CMK (cell line): ENCODE data around the gene ZNF536.
"Not testable (repeated sequence)": the region's sequence is repeated elsewhere in the genome, so short reads cannot be mapped to it uniquely, and the experiment has no call there.

Experiments used
- DNase-seq: peaks from one replicate; pipeline ENCODE4 v3.0.0-alpha.2; 2010; ENCODE audit warnings: low read depth

ZNF536 gene

DNA sequence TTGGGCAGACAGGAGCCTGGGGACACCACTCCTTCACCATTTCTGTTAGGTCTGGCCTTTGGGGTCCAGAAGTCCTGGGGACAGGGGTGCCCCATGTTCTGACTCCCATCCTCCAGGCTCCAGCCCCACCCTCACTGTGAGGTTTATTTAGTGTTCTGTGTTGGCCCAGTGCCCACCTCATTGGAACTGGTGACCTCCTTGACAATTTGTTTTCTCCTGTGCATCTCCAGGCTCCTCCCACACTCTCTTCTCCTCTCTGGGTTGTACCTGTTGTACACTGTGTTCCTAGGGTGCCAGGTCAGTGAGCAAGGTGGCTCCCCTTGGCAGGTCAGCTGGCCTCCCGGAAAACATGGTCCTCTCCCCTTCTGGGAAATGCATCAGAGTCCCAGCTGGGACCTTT lies 110.8 kb downstream of the ZNF536 start:
- no peak for DNase-seq

DNA sequence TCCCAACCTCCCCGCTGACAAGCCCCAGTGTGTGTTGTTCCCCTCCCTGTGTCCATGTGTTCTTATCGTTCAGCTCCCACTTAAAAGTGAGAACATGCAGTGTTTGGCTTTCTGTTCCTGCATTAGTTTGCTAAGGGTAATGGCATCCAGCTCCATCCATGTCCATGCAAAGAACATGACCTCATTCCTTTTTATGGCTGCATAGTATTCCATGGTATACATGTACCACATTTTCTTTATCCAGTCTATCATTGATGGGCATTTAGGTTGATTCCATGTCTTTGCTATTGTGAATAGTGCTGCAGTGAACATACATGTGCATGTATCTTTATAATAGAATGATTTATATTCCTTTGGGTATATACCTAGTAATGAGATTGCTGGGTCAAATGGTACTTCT lies 114.1 kb downstream of the ZNF536 start:
- DNase-seq: not testable (repeated sequence)

GRCh38 chr19:30487178-30487577 lies 115.0 kb downstream of the ZNF536 start:
- no peak for DNase-seq

DNA sequence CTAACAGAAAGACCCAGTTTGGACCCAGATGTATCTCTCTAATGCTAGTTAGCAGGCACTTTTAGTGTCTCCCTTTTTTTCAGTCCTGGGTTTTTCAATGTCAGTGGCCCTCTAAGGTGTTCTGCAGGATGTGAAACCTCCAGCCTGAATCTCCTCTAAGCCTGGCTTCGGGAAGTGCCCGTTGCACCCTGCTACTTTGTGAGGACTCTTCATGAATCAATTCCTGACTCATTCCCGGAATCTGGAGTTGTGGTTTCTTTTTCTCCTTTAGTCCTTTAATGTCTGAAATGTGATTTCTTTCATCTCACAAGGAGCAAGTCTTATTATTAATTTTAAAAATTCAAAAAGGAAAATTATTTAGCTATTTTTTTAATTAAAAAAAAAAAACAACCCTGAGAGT lies 116.0 kb downstream of the ZNF536 start:
- DNase-seq: no peak

DNA sequence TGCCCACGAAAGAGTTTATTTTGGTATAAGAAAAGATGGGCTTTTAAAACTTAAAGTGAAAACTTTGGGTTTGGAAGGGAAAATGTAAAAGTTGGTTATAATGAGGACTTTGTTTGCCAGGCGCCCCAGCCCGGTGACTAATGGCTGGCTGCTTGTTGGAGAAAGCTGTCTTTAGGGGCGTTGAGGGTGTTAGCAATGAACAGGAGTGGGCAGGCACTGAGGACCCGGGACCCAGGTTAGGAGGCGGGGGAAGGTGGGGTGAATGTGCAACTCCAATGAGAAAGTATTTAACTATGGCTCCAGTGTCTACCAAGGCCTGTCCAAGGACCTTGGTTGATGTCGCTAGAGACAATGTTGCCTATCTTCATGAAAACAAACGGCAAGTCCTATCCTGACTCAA lies 118.6 kb downstream of the ZNF536 start:
- no peak for DNase-seq

DNA sequence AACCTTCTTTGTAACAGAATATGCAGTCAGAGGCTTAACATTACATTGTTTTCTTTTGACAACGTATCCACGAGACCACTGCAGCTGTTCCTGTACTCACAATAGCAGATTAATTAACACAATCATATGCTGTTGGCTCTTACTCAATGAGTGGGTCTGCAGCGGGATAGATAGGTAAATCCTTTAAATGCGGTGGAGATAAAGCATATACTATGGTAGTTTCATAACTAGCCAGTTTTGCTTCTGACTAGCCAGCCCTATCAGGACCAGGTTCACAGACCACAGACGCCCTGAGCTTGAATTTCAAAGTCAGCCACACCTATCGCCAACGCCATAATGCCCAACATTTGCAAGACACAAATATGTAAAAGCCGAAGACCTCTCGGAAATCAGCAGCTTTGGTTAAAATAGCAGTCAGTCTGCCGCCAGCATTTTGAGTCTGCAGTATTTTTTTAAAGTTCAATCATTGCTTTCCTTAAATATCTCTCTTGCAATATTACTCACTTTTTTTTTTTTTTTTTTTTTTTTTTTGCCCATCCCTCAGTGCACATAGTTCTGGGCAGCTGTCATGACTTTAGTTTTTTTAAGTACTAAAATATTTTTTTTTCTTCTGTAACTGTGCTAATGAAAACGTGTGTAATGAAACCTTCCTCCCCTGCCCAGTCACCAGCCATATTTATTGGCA lies 120.5 kb downstream of the ZNF536 start:
- DNase-seq: no peak

- no peak for DNase-seq
These were observed 124.8 kb downstream of the ZNF536 start for GRCh38 chr19:30497034-30497433.

GRCh38 chr19:30498085-30498484 lies 125.9 kb downstream of the ZNF536 start:
- not testable (repeated sequence) for DNase-seq

DNA sequence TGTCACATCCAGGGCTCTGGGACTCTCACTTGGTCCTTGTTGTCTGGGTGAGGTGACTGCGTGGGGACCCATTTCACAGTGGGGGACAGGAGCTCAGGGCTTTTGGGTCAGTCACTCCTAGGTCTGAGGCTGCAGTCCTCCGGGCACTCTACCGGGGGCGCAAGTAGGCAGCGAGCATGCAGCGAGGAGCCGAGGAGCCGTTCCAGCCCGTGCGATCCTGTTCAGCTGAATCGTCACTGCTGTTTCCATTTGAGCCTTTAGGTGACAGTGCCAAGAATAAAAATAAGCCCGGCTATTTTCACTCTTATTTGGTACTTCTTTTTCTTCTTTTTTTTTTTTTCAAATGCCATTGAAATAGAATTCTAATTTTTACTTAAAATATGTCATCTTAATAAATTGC lies 126.5 kb downstream of the ZNF536 start:
- DNase-seq: no peak

- no peak for DNase-seq
These were observed 132.1 kb downstream of the ZNF536 start for GRCh38 chr19:30504272-30504671.

- no peak for DNase-seq
These were observed 140.2 kb downstream of the ZNF536 start for GRCh38 chr19:30512176-30513081.

DNA sequence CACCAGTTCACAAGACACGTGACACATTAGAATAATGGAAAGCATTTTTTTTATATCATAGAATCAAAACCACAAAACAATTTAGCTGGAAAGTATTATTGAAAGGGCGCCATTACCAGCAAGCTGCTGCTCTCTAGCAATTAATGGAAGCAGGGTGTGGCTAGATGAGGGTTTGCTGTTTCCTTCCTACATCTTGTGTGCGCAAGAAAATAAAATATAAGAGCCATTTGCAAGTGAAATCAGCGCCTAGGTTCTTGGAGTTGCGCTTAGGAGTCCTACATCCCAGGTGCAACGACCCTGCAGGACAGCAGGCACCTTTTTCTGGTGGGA lies 140.9 kb downstream of the ZNF536 start:
- no peak for DNase-seq

GRCh38 chr19:30516111-30516510 lies 143.9 kb downstream of the ZNF536 start:
- DNase-seq: no peak

DNA sequence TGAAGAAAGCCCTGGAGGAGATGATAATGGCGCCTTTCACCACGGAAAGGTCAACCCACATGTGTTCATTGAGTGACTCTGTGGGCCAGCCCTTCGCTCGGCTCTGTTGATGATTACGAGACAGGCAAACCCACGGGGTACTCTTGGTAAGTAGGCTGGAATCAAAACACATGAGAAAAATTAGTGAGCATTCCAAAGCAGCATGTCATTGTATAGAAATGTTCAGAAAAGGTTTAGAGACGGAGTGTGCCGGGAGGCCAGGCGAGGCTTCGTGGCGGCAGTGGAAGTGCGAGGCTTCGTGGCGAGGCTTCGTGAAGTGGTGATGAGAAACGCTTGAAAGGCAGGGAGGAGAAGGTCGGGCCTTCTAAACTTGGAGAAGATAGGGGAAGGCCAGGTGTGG lies 144.3 kb downstream of the ZNF536 start:
- no peak for DNase-seq

DNA sequence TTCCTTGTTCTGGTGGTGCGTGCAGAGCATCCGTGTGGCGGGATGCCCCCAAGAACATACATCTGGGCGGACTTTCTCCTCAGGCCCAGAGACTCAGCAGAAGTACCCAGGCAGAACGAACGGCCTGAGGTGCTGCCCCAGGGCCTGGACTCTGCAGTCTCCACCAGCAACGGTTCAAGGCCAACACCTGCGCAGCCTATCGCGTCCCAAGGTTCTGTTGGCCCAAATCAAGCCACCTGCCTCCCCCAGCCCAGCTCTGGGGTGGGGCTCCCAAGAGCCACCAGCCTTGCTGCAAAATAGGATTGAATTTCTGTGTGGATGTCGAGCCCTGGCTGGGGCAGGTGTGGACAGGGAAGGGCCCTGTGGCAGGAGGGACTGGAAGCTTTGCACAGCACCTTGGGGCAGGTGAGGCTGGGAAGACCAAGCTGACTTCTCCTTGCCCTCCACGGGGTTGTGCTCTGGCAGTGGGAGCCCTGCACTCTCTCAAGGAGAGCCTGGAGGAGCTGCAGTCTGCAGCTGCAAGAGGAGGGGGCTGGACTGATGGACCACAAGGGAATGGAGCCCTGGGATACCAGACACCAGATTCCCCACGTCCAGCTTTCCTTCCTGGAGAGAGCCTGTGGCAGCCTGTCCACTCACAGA lies 146.9 kb downstream of the ZNF536 start:
- DNase-seq: no peak

DNA sequence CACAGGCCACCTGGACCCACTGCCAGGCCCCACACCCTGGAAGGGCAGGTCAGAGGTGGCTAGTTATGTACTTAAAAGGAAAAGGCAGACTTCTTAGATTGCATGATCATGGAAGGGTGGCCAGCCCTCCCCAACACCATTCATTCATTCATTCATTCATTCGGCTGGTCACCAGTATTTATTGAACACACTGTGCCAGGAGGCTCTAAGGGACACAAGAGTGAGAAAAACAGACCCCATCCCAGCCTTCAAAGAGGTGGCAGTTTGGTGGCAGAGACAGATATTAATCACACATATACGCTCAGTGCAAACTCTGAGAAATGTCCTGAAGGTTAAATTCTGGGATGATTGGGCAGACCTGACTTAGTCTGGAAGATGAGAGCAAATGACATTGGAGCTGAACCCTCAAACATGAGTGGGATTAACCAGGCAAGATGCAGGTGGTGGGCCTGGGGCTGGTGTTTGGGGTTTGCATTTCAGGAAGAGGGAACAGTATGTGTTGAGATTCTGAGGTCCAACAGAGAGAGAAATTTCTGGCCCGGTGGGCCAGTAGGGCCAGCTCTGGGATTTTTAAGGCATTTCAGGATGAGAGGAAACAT lies 147.5 kb downstream of the ZNF536 start:
- no peak for DNase-seq

GRCh38 chr19:30520735-30521479 lies 148.7 kb downstream of the ZNF536 start:
- DNase-seq: no peak

DNA sequence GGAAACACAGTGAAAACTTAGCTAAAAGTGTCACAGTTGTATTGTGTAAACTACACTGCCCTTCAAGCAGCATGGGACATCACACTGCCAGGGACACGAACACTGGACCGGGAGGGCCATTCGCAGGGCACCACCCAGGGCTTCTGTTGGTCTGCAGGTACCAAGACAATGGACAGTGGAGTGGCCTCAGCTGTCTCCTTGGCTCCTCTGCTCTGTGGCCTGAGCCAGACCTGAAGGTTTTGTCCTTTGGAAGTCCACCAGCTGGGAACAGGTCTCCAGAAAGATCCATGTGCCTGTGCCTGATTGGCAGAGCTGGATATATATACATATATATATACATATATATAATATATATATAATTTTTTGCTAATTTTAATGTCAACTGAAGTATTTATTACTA lies 149.8 kb downstream of the ZNF536 start:
- DNase-seq: no peak

DNA sequence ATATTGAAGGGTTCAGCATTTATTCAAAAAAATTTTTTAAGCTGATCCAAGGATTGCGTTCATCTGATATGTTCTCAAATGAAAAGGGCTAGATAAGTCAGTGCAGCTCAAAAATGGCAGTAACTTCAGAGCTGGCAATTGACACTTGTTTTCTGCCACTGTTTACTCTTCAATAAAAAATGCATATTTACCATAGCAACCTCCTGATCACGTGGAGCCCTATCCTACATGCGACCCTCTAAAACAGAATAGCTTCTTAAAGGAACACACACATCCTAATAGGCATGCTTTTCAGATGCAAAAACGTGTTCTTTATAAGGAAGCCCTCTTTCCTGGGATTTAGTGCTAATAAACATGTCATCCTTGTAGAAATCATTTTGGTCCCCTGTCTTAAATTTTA lies 150.2 kb downstream of the ZNF536 start:
- no peak for DNase-seq

- DNase-seq: no peak
These were observed 151.6 kb downstream of the ZNF536 start for GRCh38 chr19:30523791-30524190.

GRCh38 chr19:30525383-30525782 lies 153.2 kb downstream of the ZNF536 start:
- no peak for DNase-seq

- no peak for DNase-seq
These were observed 156.7 kb downstream of the ZNF536 start for GRCh38 chr19:30528919-30529318.
